HG03520 (cell line): ENCODE measurements around the gene MTRR.

ENCODE experiments used
- ATAC-seq: cut with Tn5 transposase; IDR thresholded peaks from one replicate; pipeline ENCODE4 v1.9.1; 2021; ENCODE audit warnings: mild to moderate bottlenecking, moderate library complexity; ENCODE audit not compliant: unreplicated experiment

Gene MTRR

GRCh38 chr5:7856855-7857254, 12.1 kb upstream of the MTRR start:
- ATAC-seq, result no peak

- ATAC-seq, result no peak
These were observed 11.6 kb upstream of the MTRR start for GRCh38 chr5:7857361-7857760.

GRCh38 chr5:7857926-7858632, 10.9 kb upstream of the MTRR start:
- ATAC-seq, result no peak

GRCh38 chr5:7866196-7866595, 2.8 kb upstream of the MTRR start:
- ATAC-seq, result no peak

GRCh38 chr5:7867260-7867659, 1.7 kb upstream of the MTRR start:
- no peak for ATAC-seq

- ATAC-seq, result no peak
These were observed 548 bp upstream of the MTRR start for GRCh38 chr5:7868427-7868772.

GRCh38 chr5:7869474-7870136, 657 bp downstream of the MTRR start:
- ATAC-seq, result peak; percentile 24

GRCh38 chr5:7871653-7872052, 2.7 kb downstream of the MTRR start:
- no peak for ATAC-seq

GRCh38 chr5:7872517-7873130, 3.7 kb downstream of the MTRR start:
- ATAC-seq, result no peak

GRCh38 chr5:7873216-7873615, 4.3 kb downstream of the MTRR start:
- no peak for ATAC-seq

GRCh38 chr5:7874639-7875038, 5.7 kb downstream of the MTRR start:
- no peak for ATAC-seq

- ATAC-seq, result no peak
These were observed 6.2 kb downstream of the MTRR start for GRCh38 chr5:7875151-7875550.

- ATAC-seq, result peak; percentile 69
These were observed 7.9 kb downstream of the MTRR start for GRCh38 chr5:7876867-7877266.

GRCh38 chr5:7877851-7878250, 8.9 kb downstream of the MTRR start:
- no peak for ATAC-seq

- ATAC-seq, result peak; percentile 93
These were observed 9.5 kb downstream of the MTRR start for GRCh38 chr5:7878381-7878873.

GRCh38 chr5:7881091-7881490, 12.1 kb downstream of the MTRR start:
- no peak for ATAC-seq

GRCh38 chr5:7881816-7882215, 12.9 kb downstream of the MTRR start:
- ATAC-seq, result no peak

GRCh38 chr5:7882926-7883325, 14.0 kb downstream of the MTRR start:
- ATAC-seq, result no peak

- no peak for ATAC-seq
These were observed 15.7 kb downstream of the MTRR start for GRCh38 chr5:7884491-7885267.

GRCh38 chr5:7886849-7887475, 18.0 kb downstream of the MTRR start:
- ATAC-seq, result peak; percentile 73

- ATAC-seq, result no peak
These were observed 20.0 kb downstream of the MTRR start for GRCh38 chr5:7888901-7889300.
